ENCODE data around the gene CALY.

The CALY gene, protein sequence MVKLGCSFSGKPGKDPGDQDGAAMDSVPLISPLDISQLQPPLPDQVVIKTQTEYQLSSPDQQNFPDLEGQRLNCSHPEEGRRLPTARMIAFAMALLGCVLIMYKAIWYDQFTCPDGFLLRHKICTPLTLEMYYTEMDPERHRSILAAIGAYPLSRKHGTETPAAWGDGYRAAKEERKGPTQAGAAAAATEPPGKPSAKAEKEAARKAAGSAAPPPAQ

DNA sequence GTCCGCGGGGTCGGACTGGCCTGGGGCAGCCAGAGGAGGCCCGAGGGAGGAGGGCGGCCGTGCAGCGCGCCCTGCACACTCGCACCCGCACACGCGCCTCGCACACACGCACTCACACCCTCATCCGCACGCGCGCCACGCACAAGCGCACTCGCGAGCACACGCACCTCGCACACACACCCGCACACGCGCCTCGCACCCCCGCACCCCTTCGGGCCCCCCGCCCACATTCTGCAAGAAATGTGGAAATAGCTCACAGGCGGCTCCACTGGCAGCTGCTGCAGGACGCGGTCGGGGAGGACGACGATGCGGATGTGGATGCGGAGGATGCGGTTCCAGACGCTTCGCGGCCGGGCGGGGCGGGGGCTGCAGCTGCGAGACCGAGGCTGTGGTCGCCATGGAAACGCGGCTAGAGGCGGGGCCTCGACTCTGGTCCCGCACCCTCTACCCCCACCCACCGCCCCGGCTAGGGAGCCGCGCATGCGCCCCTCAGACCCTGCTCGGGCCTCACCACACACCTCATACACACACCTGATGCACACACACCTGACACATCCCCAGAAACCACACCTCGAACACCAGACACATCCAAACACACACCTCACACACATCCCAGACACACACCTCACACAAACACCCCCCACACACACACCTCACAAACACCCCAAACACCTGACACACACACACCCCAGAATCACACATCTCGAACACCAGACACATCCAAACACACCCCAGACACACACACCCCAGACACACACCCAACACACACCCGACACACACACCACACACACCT, at the start of gene CALY:
Gene CALY (minus strand): TSS at position 320 of the 793 bp plus-strand sequence. CDS start 7,907 bp downstream, outside the sequence.
- TF ChIP-seq, protein P1, sequence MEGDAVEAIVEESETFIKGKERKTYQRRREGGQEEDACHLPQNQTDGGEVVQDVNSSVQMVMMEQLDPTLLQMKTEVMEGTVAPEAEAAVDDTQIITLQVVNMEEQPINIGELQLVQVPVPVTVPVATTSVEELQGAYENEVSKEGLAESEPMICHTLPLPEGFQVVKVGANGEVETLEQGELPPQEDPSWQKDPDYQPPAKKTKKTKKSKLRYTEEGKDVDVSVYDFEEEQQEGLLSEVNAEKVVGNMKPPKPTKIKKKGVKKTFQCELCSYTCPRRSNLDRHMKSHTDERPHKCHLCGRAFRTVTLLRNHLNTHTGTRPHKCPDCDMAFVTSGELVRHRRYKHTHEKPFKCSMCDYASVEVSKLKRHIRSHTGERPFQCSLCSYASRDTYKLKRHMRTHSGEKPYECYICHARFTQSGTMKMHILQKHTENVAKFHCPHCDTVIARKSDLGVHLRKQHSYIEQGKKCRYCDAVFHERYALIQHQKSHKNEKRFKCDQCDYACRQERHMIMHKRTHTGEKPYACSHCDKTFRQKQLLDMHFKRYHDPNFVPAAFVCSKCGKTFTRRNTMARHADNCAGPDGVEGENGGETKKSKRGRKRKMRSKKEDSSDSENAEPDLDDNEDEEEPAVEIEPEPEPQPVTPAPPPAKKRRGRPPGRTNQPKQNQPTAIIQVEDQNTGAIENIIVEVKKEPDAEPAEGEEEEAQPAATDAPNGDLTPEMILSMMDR (IDR thresholded peaks at IDR 0.05), result no peak

DNA sequence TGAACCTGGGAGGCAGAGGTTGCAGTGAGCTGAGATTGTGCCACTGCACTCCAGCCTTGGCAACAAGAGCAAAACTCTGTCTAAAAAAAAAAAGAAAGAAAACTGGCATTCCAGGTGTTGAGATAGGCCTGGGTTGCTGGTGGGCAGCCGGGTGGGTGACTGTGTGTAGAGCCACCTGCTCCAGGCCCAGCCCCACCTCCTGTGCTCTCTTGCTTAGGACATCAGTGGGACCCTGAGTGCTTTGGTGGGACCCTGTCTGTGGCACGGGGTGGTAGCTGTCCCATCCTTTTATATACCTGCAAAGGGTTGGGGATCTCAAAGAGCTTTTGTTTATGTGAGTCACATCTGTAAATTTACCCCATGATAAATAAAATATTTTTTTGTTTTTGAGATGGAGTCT, 48.5 kb upstream of the CALY start:
- TF ChIP-seq, protein P1 (IDR thresholded peaks at IDR 0.05), result no peak

GRCh38 chr10:133384071-133384470, 47.4 kb upstream of the CALY start:
- TF ChIP-seq, protein P1 (IDR thresholded peaks at IDR 0.05), result no peak

DNA sequence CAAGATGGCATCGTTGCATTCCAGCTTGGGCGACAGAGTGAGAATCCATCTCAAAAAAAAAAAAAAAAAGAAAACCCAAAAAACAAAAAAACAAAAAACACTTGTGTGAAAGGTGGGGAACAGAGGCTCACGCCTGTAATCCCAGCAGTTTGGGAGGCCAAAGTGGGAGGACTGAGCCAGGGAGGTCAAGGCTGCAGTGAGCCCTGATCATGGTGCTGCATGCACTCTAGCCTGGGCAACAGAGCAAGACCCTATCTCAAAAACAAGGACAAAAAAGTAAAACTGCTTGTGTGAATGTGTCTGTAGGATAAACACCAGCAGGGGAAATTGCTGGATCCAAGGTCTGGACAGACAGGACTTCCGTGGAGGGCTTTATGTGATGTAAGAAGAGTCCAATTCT, 46.9 kb upstream of the CALY start:
- TF ChIP-seq, protein P1 (IDR thresholded peaks at IDR 0.05), result no peak

DNA sequence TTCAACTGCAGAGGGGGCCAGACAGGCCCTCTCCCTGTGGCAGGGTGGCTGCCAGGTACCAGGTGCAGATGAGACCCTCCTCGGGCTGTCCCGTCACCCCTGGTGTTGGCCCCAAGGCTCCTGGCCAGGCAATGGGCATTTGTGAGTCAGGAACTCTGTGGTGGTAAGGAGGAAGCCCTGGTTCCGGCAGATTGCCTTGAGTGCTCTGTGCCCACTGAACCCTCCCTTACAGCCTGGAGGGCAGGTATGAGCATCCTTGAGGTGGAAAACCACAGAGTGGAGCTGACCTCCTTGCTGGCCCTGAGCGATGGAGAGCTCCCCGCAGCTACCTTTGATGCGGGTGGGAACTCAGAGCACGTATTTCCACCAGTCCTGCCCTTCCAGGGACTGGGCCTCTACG, 44.3 kb upstream of the CALY start:
- TF ChIP-seq, protein P1 (IDR thresholded peaks at IDR 0.05), result no peak

- TF ChIP-seq, protein P1 (IDR thresholded peaks at IDR 0.05), result no peak
Observed at GRCh38 chr10:133379801-133380666, 43.3 kb upstream of the CALY start.

DNA sequence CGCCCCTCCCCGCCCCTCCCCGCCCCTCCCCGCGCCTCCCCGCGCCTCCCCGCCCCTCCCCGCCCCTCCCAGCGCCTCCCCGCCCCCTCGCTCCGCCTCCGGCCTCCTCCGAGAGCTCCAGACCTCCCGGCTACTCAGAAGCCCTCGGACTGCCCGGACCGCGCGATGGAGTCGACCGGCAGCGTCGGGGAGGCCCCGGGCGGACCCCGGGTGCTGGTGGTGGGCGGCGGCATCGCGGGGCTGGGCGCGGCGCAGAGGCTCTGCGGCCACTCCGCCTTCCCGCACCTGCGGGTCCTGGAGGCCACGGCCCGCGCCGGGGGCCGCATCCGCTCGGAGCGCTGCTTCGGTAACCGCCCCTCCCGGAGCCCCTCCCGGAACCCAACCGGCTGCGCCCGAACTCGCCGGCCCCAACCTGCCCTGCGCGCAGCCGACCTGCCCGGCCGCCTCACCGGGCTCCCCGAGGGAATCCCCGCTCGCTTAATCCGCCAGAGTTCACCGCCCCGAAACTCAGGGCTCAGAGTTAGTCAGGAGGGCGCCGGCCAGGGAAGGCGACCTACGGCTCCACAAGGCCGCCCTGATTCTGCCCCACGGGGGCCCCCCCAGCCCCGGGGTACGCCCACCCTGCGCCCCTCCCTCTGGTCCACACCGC, 42.6 kb upstream of the CALY start, which contains the start of gene PAOX:
Gene PAOX (plus strand): TSS at position 111 of the 649 bp plus-strand sequence. CDS start 55 bp downstream, at position 166.
- TF ChIP-seq, protein P1 (IDR thresholded peaks at IDR 0.05), result no peak

Measured in LNCAP (cell line).